ENCODE measurements around the gene NATD1.

DNA sequence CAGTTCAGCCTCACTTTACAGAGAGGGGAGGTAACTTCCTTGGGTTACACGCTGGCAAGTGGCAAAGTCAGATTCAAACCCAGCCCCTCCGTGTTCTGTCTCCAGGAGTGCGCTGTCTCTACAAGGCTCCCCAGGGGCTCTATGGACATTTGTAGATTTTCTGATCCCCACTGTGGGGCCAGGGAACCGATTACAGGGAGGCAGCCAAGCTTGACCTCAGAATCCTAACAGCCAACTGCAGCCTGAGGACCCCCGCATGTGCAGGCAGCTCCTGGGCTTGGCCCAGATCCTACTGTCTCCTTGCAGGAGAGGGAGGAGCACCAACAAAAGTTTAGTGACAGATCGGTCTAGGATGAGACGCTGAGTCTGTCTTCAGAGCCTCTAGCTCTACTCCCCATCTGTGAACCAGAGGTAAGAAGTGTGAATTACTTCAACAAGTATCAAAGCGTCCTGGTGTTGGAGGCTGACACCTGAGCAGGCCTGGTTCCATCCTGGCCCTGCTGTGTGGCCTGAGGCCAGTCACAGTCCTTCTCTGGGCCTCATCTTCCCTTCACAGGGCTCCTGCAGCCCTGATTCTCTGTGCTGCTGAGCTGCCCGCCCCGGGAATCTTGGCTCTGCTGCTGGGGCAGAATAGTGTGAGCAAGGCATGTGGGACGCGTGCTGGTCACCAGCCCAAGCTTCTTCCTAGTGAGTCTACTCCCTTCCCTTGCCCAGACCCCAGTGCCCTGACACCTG is 9.2 kb upstream of the NATD1 start:
- no peak for TF ChIP-seq CTCF (conservative IDR thresholded peaks at IDR 0.05; ENCODE audit: low read length)
- TF ChIP-seq EZH2phosphoT487 (IDR thresholded peaks at IDR 0.05; ENCODE audit: borderline replicate concordance) = no peak
